GM19463 (cell line): Measurements from ENCODE around the gene RPIA.

Experiments
- ATAC-seq: cut with Tn5 transposase; IDR thresholded peaks from one replicate; pipeline ENCODE4 v1.9.1; 2021; ENCODE audit warnings: mild to moderate bottlenecking, moderate library complexity; ENCODE audit not compliant: unreplicated experiment

The RPIA gene

GRCh38 chr2:88683160-88684021 is 8.1 kb upstream of the RPIA start:
- ATAC-seq = no peak

GRCh38 chr2:88684519-88684918 is 7.0 kb upstream of the RPIA start:
- no peak for ATAC-seq

GRCh38 chr2:88686320-88686719 is 5.2 kb upstream of the RPIA start:
- ATAC-seq = no peak

GRCh38 chr2:88687384-88687783 is 4.1 kb upstream of the RPIA start:
- no peak for ATAC-seq

- peak; percentile 2 for ATAC-seq
These were observed 708 bp upstream of the RPIA start for GRCh38 chr2:88690591-88691338.

GRCh38 chr2:88692187-88692586 is 714 bp downstream of the RPIA start:
- ATAC-seq = no peak

- no peak for ATAC-seq
These were observed 2.5 kb downstream of the RPIA start for GRCh38 chr2:88693911-88694414.

GRCh38 chr2:88696611-88697010 is 5.1 kb downstream of the RPIA start:
- ATAC-seq = no peak

- ATAC-seq = no peak
These were observed 6.0 kb downstream of the RPIA start for GRCh38 chr2:88697370-88698026.

GRCh38 chr2:88698027-88698413 is 6.5 kb downstream of the RPIA start:
- ATAC-seq = no peak

GRCh38 chr2:88698498-88699233 is 7.2 kb downstream of the RPIA start:
- ATAC-seq = no peak

- no peak for ATAC-seq
These were observed 15.5 kb downstream of the RPIA start for GRCh38 chr2:88707003-88707402.

GRCh38 chr2:88709181-88709631 is 17.7 kb downstream of the RPIA start:
- ATAC-seq = no peak

- ATAC-seq = no peak
These were observed 19.8 kb downstream of the RPIA start for GRCh38 chr2:88711289-88711688.

GRCh38 chr2:88711897-88712296 is 20.4 kb downstream of the RPIA start:
- no peak for ATAC-seq

- ATAC-seq = no peak
These were observed 21.9 kb downstream of the RPIA start for GRCh38 chr2:88713408-88713807.

- ATAC-seq = no peak
These were observed 23.2 kb downstream of the RPIA start for GRCh38 chr2:88714667-88715066.

- no peak for ATAC-seq
These were observed 28.9 kb downstream of the RPIA start for GRCh38 chr2:88720399-88720798.

- ATAC-seq = no peak
These were observed 29.8 kb downstream of the RPIA start for GRCh38 chr2:88721268-88721667.

- ATAC-seq = no peak
These were observed 33.3 kb downstream of the RPIA start for GRCh38 chr2:88724643-88725332.
